Ovary (tissue), 9 donors: ENCODE measurements around the gene NOTCH1. TPM values are rescaled to one million over a fixed set of nuclear protein-coding genes. Genes with fewer than 3 reads are reported as not detected.

Experiments used
- DNase-seq, 5 donors: peaks; one replicate each; pipeline ENCODE4 v3.0.0-alpha.2; 2019 to 2020
- H3K27ac ChIP-seq, 2 donors: fragments of 200-600 bp; one replicate each; pipeline versions ENCODE4 v1.5.1 to v1.8.0; 2019 to 2022
- H3K27me3 ChIP-seq: fragments of 200-600 bp; one replicate; pipeline ENCODE4 v1.8.0; 2022
- H3K36me3 ChIP-seq: fragments of 200-600 bp; sonication (generic); one replicate; pipeline ENCODE4 v1.5.1; 2019
- H3K4me1 ChIP-seq: one replicate; pipeline ENCODE4 v1.8.1; 2013; ENCODE audit warnings: mild to moderate bottlenecking, moderate library complexity; ENCODE audit not compliant: insufficient read depth
- H3K4me3 ChIP-seq: fragments of 200-600 bp; sonication (generic); one replicate; pipeline ENCODE4 v1.5.1; 2017
- H3K9me3 ChIP-seq, 2 donors: fragments of 200-600 bp in 1 of 2; sonication (generic) in 1 of 2; one replicate each; pipeline versions ENCODE4 v1.5.1 to v1.8.1; 2013 to 2019; ENCODE audit warnings: mild to moderate bottlenecking in 1 of 2, moderate library complexity in 1 of 2
- EP300 ChIP-seq: sonication (generic); formaldehyde crosslinking; IDR thresholded peaks from one replicate; pipeline ENCODE4 v1.6.1; 2017; ENCODE audit warnings: antibody characterized with exemption
- POLR2A ChIP-seq: fragments of 450-650 bp; IDR thresholded peaks from one replicate; pipeline ENCODE4 v1.6.1; 2017; ENCODE audit warnings: antibody characterized with exemption, mild to moderate bottlenecking, moderate library complexity
- WGBS, 3 donors: extraction: QIAGEN DNeasy Blood & Tissue Kit in 1 of 3; methylation state at CpG; one replicate each; pipeline versions ENCODE4 v1.1.5 to v1.1.7; 2013 to 2017; 5-methylcytosine and 5-hydroxymethylcytosine counted together
- intact Hi-C, 4 donors: fragments of 100-400 bp; cut with DNase I; formaldehyde crosslinking; loops; one replicate each; pipeline versions ENCODE4 v1.11.0 to v1.15.1; 2022 to 2023
- polyA plus RNA-seq, 2 donors: library from polyadenylated mRNA; stranded (reverse); fragments of 200-250 nt in 1 of 2; fragments of 350-450 nt in 1 of 2; fragmentation: Illumina TruSeq in 1 of 2; extraction: RNeasy Lipid Tissue Mini Kit (QIAGEN cat#74804) in 1 of 2; gene quantifications; one replicate each; pipeline ENCODE4 v1.2.3, GENCODE V29; 2013 to 2014
- total RNA-seq, 7 donors: library from RNA; depleted of rRNA in 2 of 7; stranded (reverse); fragments of >200 nt in 2 of 7; fragmentation: NEBNext Ultra II Directional in 3 of 7; extraction: Animal tissue kit (Norgen Biotek cat#: 25700) in 3 of 7; gene quantifications; one replicate each; pipeline versions ENCODE4 v1.1.0 to v1.2.4, GENCODE V29; 2016 to 2023
- TF ChIP-seq, protein P1 (sequence below), 3 donors: fragments of 450-650 bp in 2 of 3; fragments of 200-600 bp in 1 of 3; IDR thresholded peaks; one replicate each; pipeline versions ENCODE4 v1.5.1 to v1.8.0; 2016 to 2022; ENCODE audit warnings: antibody characterized with exemption in 3 of 3, mild to moderate bottlenecking in 1 of 3
- donor health status: DM: no; HTN: no; CAD: no; lungs with moderate emphysema.
- donor health status: DM: no; HTN: no; CAD: no.
- donor health status: Bipolar disorder and iron deficiency.
- donor health status: DM: yes; HTN: yes; CAD: no.
- donor health status: DM: no; HTN: no; CAD: no.
- donor health status: DM: yes; HTN: yes; CAD: no.

NOTCH1 gene
- total and polyA plus RNA-seq, 9 donors = 2.5 to 30.9 (median 17.1) TPM

DNA sequence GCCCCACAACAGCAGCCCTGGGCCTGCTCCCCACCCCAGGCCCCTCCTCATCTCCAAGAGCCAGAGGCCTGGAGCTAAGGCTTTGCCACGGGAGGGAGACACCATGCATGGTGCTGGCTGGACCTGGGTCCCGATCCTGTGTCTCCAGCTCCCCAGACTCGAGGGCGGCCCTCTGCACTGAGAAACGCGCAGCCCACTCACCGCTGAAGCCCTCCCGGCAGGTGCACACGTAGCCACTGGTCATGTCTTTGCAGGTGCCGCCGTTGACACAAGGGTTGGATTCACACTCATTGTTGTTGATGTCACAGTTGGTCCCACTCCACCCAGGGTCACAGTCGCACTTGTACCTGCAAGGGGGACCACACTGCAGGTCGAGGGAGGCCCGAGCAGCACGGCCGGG is 32.7 kb downstream of the NOTCH1 start:
- TF ChIP-seq, protein P1, sequence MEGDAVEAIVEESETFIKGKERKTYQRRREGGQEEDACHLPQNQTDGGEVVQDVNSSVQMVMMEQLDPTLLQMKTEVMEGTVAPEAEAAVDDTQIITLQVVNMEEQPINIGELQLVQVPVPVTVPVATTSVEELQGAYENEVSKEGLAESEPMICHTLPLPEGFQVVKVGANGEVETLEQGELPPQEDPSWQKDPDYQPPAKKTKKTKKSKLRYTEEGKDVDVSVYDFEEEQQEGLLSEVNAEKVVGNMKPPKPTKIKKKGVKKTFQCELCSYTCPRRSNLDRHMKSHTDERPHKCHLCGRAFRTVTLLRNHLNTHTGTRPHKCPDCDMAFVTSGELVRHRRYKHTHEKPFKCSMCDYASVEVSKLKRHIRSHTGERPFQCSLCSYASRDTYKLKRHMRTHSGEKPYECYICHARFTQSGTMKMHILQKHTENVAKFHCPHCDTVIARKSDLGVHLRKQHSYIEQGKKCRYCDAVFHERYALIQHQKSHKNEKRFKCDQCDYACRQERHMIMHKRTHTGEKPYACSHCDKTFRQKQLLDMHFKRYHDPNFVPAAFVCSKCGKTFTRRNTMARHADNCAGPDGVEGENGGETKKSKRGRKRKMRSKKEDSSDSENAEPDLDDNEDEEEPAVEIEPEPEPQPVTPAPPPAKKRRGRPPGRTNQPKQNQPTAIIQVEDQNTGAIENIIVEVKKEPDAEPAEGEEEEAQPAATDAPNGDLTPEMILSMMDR (IDR thresholded peaks at IDR 0.05) = no peak
- TF ChIP-seq POLR2A = no peak
- no peak for TF ChIP-seq EP300
- no peak for DNase-seq
- intact Hi-C loops = no loop called here
- Histone ChIP-seq H3K36me3 (no peaks in the 10 kb centered on the region), H3K27ac (no peak overlapping the region), H3K9me3 (no peaks in the 10 kb centered on the region), H3K27me3 (no peaks in the 10 kb centered on the region), H3K4me1 (no peaks in the 10 kb centered on the region), H3K4me3 (no peak overlapping the region)
- 93 to 98% (median 93%) methylated on average over 15 to 16 of the region's 16 CpGs for WGBS, 3 donors

DNA sequence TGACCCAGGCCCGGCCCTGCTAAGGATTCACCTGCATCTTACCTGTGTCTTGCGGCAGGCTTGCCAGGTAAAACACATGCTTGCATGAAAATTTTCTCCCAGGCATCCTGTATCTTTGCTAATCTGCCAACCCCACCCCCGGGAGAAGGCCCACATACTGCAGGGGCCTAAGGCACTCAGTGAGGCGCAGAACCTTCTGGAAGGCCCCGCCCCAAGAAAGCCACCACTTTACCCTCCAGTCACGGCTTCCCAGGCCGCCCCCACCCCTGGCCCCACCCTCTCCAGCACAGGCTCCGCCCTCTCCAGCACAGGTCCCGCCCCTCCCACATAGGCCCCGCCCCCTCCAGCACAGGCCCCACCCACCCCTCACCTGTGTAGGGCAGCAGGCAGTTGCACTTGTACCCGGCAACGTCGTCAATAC is 33.2 kb downstream of the NOTCH1 start:
- Histone ChIP-seq H3K27ac (no peak overlapping the region), H3K4me3 (no peak overlapping the region), H3K27me3 (no peaks in the 10 kb centered on the region), H3K4me1 (no peaks in the 10 kb centered on the region), H3K9me3 (no peaks in the 10 kb centered on the region), H3K36me3 (no peaks in the 10 kb centered on the region)
- 84 to 89% (median 86%) methylated on average over 10 to 13 of the region's 13 CpGs for WGBS, 3 donors
- TF ChIP-seq, protein P1 (IDR thresholded peaks at IDR 0.05) = no peak
- no peak for TF ChIP-seq EP300
- no peak for TF ChIP-seq POLR2A
- intact Hi-C loops = no loop called here
- DNase-seq = no peak

DNA sequence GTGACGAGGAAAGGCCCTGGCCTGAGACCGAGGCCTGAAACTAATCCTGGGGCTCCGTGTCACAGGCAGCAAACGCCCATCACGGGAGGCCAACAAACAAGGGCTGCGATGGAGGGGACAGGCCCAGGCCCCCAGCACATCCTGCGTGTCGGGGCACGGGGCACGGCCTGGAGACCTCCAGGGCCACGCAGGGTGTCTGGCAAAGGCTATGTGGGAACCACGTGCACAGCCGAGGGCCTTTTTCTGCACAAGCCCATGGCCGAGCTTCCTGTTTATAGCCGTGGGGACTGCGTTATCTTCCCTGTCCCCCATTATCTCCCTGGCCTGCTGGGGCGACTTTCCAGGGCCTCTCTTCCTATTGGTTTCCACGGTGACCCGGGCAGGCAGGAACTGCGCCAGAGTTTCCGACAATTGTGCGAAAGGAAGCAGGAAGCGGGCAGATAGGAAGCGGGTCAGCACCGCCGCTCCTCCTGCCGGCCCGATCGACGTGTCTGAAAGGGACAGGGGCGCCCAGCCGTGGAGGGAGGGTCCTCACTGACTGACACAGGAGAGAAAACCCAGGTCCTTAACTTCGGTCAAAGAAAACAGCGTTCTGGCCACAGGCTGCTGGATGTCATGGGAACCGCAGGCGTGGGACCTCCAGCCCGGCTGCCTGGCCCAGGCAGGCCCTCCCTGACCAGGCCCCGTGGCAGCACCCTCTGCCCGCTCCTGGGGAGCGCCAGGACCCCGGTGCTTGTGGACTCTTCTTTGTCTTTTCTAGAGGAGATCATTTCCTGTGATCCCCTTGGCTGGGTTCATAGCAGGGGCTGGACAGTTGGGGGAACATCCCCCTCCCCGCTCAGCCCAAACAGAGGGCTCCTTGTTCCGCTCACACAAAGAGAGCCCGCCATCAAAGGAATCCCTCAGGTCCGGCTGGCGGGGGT is 33.9 kb downstream of the NOTCH1 start:
- Histone ChIP-seq H3K4me1 (no peaks in the 10 kb centered on the region), H3K27me3 (no peaks in the 10 kb centered on the region), H3K4me3 (no peak overlapping the region), H3K36me3 (no peaks in the 10 kb centered on the region), H3K27ac (no peak overlapping the region), H3K9me3 (no peaks in the 10 kb centered on the region)
- TF ChIP-seq POLR2A = no peak
- TF ChIP-seq, protein P1 (IDR thresholded peaks at IDR 0.05) = no peak
- peak; percentile 53 for TF ChIP-seq EP300
- WGBS, 3 donors = 71 to 83% (median 82%) methylated on average over 45 to 46 of the region's 46 CpGs
- DNase-seq = peak in 4 of 5 donors; percentile 45 to 61 (median 59)
- intact Hi-C loops = no loop called here

DNA sequence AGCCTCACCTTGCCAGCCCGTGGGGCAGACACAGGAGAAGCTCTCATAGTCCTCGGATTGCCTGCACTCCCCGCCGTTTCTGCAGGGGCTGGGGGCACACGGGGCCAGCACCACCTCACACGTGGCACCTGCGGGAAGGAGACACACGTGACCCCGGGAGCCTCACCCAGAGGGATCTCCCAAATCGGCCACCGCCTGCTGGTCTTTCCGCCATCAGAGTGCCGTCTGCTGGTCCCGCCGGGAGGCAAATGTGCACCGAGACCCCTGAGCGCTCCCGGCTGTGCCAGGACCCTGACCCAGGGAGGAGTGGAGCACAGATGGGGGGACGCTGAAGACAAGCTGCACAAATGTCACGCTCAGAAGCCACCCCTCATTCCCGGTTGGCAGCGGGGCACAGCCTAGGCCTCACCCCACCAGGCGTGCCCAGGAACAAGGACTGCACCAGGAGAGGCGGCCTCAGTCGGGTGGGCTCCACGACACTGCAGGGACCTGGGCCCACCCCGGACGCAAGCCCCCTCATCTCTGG is 34.6 kb downstream of the NOTCH1 start:
- H3K36me3 ChIP-seq = no peaks in the 10 kb centered on the region
- H3K4me1 ChIP-seq = no peaks in the 10 kb centered on the region
- H3K9me3 ChIP-seq = no peaks in the 10 kb centered on the region
- intact Hi-C loops = no loop called here
- no peak for DNase-seq
- no peak overlapping the region for H3K4me3 ChIP-seq
- no peak overlapping the region for H3K27ac ChIP-seq
- WGBS, 3 donors = 83 to 91% (median 91%) methylated on average over 17 to 28 of the region's 28 CpGs
- H3K27me3 ChIP-seq = no peaks in the 10 kb centered on the region
- TF ChIP-seq EP300 = no peak
- TF ChIP-seq POLR2A = no peak
- TF ChIP-seq, protein P1 (IDR thresholded peaks at IDR 0.05) = no peak
